Activated T-helper 17 cell treated with anti-CD3 and anti-CD28 coated beads, Interleukin-2, amount 50 U/mL, for 72 hours (primary cell): Measurements from ENCODE around the gene UBL7. TPM values are rescaled to one million over a fixed set of nuclear protein-coding genes. Genes with fewer than 3 reads are reported as not detected.

Experiments
- ATAC-seq: fragments of 150-1000 bp; cut with Tn5 transposase; replicated peaks from 2 replicates; pipeline ENCODE4 v1.10.0; 2021; ENCODE audit warnings: mild to moderate bottlenecking, moderate library complexity
- H3K27ac Mint-ChIP-seq: one replicate; pipeline ENCODE4 v1.8.0; 2022; ENCODE audit warnings: mixed read lengths
- H3K27me3 Mint-ChIP-seq: one replicate; pipeline ENCODE4 v1.8.0; 2022; ENCODE audit warnings: mixed read lengths
- H3K36me3 Mint-ChIP-seq: one replicate; pipeline ENCODE4 v1.8.0; 2022; ENCODE audit warnings: low read depth, mild to moderate bottlenecking, mixed read lengths
- H3K4me1 Mint-ChIP-seq: one replicate; pipeline ENCODE4 v1.8.0; 2022; ENCODE audit warnings: mixed read lengths
- H3K4me3 Mint-ChIP-seq: one replicate; pipeline ENCODE4 v1.8.0; 2022; ENCODE audit warnings: mild to moderate bottlenecking, mixed read lengths
- H3K9me3 Mint-ChIP-seq: one replicate; pipeline ENCODE4 v1.8.0; 2022; ENCODE audit warnings: mixed read lengths
- total RNA-seq, 2 donors: library from RNA; stranded (reverse); gene quantifications; one replicate each; pipeline ENCODE4 v1.2.3, GENCODE V29; 2022

Gene UBL7
- 10 to 100 TPM; 38.0 to 52.6 TPM for total RNA-seq

GRCh38 chr15:74460871-74461846 is at the start of gene UBL7:
Gene UBL7 (minus strand): TSS chr15:74461160. CDS start chr15:74458867, 2,293 bp downstream.
- Mint-ChIP-seq H3K36me3 (peaks cover 34% of the 10 kb centered on the region), H3K4me3 (peak within 1 kb of the TSS; percentile 88), H3K27me3 (no peaks in the 10 kb centered on the region), H3K9me3 (no peaks in the 10 kb centered on the region), H3K4me1 (peaks cover 37% of the 10 kb centered on the region), H3K27ac (peak within 1 kb of the TSS; percentile 97)
- peak; percentile 96 for ATAC-seq

DNA sequence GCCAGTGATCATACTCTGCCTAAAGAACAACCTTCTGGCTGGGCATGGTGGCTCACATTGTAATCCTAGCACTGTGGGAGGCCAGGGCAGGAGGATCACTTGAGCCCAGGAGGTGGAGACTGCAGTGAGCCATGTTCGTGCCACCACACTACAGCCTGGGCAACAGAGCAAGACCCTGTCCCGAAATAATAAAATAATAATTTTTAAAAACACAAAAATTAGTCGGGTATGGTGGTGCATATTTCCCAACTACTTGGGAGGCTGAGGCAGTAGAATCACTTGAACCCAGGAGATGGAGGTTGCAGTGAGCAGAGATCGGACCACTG is 45.5 kb upstream of the UBL7 start:
- Mint-ChIP-seq H3K27me3 (no peaks in the 10 kb centered on the region), H3K9me3 (no peaks in the 10 kb centered on the region), H3K4me3 (no peak overlapping the region), H3K27ac (peak overlapping the region; percentile 16), H3K4me1 (no peaks in the 10 kb centered on the region), H3K36me3 (peaks cover 21% of the 10 kb centered on the region)
- ATAC-seq, result no peak

DNA sequence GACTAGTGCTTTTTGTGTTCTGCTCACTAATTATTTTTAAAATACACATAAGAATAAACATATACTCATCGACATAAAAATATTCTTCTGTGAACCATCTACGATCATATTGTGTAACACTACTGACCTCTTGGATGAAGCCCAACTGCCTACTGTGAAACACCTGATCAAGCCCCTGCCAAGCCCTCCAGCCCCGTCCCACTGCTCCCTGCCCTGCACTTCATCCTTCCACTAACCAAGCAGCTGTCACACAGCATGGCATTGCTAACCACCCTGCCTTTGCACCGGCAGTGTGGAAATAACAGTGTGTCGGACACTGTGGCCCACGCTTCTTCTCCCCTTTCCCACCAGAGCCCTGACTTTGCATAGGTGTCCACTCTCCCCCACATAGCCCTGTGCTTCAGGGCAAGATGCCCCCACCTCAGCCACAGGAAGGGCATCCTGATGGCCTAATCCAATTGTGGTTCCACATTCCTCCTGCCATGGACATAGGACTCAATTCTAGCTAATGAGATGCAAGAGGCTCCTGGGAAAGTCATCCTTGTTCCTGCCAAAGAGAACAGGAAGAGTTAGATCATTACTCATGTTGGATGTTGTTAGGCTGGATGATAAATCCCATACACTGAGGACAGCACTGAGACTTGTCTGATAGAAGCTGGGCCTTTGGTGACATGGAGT is 45.0 kb upstream of the UBL7 start:
- no peaks in the 10 kb centered on the region for H3K4me1 Mint-ChIP-seq
- no peaks in the 10 kb centered on the region for H3K9me3 Mint-ChIP-seq
- H3K36me3 Mint-ChIP-seq, result peaks cover 21% of the 10 kb centered on the region
- H3K4me3 Mint-ChIP-seq, result no peak overlapping the region
- ATAC-seq, result no peak
- H3K27me3 Mint-ChIP-seq, result no peaks in the 10 kb centered on the region
- H3K27ac Mint-ChIP-seq, result peak overlapping the region; percentile 16

DNA sequence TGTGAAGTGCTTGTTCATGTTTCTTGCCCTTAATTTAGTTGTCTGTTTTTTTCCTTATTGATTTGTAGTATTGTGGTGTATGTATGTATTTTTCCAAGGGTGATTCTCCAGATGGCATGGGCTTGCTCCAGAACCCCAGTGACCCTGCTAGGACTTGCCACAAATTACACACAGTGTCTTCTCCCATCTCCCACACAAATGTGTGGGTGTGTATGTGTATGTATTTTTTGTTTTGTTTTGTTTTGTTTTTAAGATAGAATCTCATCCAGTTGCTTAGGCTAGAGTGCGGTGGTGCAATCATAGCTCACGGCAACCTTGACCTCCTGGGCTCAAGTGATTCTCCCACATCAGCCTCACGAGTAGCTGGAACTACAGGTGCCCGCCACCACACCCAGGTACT is 43.9 kb upstream of the UBL7 start:
- H3K4me1 Mint-ChIP-seq, result no peaks in the 10 kb centered on the region
- no peaks in the 10 kb centered on the region for H3K9me3 Mint-ChIP-seq
- H3K36me3 Mint-ChIP-seq, result peaks cover 21% of the 10 kb centered on the region
- H3K27ac Mint-ChIP-seq, result peak overlapping the region; percentile 61
- no peak for ATAC-seq
- H3K27me3 Mint-ChIP-seq, result no peaks in the 10 kb centered on the region
- no peak overlapping the region for H3K4me3 Mint-ChIP-seq

- H3K27me3 Mint-ChIP-seq, result no peaks in the 10 kb centered on the region
- no peaks in the 10 kb centered on the region for H3K9me3 Mint-ChIP-seq
- ATAC-seq, result no peak
- H3K27ac Mint-ChIP-seq, result no peak overlapping the region
- H3K36me3 Mint-ChIP-seq, result peaks cover 21% of the 10 kb centered on the region
- no peaks in the 10 kb centered on the region for H3K4me1 Mint-ChIP-seq
- H3K4me3 Mint-ChIP-seq, result no peak overlapping the region
Measured at GRCh38 chr15:74504418-74504817, 43.5 kb upstream of the UBL7 start.

GRCh38 chr15:74502301-74502700 is 41.3 kb upstream of the UBL7 start:
- no peak overlapping the region for H3K4me3 Mint-ChIP-seq
- H3K36me3 Mint-ChIP-seq, result peaks cover 21% of the 10 kb centered on the region
- no peaks in the 10 kb centered on the region for H3K9me3 Mint-ChIP-seq
- ATAC-seq, result no peak
- H3K4me1 Mint-ChIP-seq, result no peaks in the 10 kb centered on the region
- H3K27me3 Mint-ChIP-seq, result no peaks in the 10 kb centered on the region
- no peak overlapping the region for H3K27ac Mint-ChIP-seq

GRCh38 chr15:74500401-74500800 is 39.4 kb upstream of the UBL7 start:
- ATAC-seq, result no peak
- no peaks in the 10 kb centered on the region for H3K27me3 Mint-ChIP-seq
- H3K9me3 Mint-ChIP-seq, result no peaks in the 10 kb centered on the region
- no peak overlapping the region for H3K27ac Mint-ChIP-seq
- no peak overlapping the region for H3K4me3 Mint-ChIP-seq
- peaks cover 21% of the 10 kb centered on the region for H3K36me3 Mint-ChIP-seq
- no peaks in the 10 kb centered on the region for H3K4me1 Mint-ChIP-seq

DNA sequence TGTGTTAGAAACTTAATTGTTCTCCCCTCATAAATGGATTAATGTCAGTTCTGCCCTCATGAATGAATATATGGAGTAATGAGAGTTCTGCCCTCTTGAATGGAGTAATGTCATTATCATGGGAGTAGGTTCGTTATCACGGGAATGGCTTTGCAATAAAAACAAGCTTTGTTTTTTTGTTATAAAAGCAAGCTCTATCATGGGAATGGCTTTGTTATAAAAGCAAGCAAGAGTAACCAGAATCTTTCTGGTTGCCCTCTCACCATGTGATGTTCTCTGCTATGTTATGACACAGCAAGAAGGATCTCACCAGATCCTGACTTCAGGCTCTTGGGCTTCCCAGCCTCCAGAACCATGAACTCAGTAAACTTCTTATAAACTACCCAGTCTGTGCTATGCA is 38.4 kb upstream of the UBL7 start:
- Mint-ChIP-seq H3K36me3 (peaks cover 16% of the 10 kb centered on the region), H3K27me3 (no peaks in the 10 kb centered on the region), H3K4me1 (no peaks in the 10 kb centered on the region), H3K9me3 (no peaks in the 10 kb centered on the region), H3K4me3 (no peak overlapping the region), H3K27ac (no peak overlapping the region)
- no peak for ATAC-seq

DNA sequence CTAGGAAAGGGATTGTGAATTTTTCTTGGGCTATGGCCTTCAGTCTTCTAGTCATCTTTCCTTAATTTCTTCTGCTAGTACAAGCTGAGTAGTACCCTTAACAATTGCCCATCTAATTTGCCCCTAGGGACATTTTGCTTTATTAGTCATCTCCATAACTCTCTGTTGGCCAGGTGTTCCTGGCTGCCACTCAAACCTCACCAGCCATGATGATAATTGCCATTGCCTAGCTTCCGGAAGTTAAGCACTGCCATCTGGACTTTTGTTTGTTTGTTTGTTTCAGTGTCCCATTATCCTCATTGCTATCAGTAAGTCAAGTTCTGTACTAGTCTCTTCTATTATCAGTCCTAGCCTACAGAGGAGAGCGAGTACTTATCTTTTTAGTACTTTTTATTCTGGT is 36.6 kb upstream of the UBL7 start:
- peaks cover 3% of the 10 kb centered on the region for H3K36me3 Mint-ChIP-seq
- H3K4me1 Mint-ChIP-seq, result no peaks in the 10 kb centered on the region
- no peaks in the 10 kb centered on the region for H3K27me3 Mint-ChIP-seq
- H3K4me3 Mint-ChIP-seq, result no peak overlapping the region
- H3K27ac Mint-ChIP-seq, result no peak overlapping the region
- no peaks in the 10 kb centered on the region for H3K9me3 Mint-ChIP-seq
- ATAC-seq, result no peak

DNA sequence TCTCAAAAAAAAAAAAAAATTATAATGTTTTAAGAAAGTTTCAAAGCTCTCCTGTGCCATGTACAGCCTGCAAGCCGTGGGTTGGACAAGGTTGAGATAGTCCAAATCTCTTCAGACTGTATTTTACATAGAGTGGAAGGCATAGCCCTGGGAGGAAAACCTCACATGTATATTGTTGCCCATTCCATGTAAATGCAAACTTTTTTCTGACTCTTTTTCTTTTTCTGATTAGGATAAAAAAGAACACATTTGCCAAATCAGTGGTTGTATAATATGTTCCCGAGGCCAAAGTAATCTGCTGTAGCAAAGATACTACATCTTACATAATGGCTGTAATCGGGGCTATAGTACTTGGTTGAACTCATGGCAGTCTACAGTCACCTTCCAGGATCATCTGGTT is 35.7 kb upstream of the UBL7 start:
- H3K36me3 Mint-ChIP-seq, result no peaks in the 10 kb centered on the region
- no peaks in the 10 kb centered on the region for H3K4me1 Mint-ChIP-seq
- no peaks in the 10 kb centered on the region for H3K9me3 Mint-ChIP-seq
- H3K27me3 Mint-ChIP-seq, result no peaks in the 10 kb centered on the region
- no peak overlapping the region for H3K27ac Mint-ChIP-seq
- ATAC-seq, result no peak
- no peak overlapping the region for H3K4me3 Mint-ChIP-seq

DNA sequence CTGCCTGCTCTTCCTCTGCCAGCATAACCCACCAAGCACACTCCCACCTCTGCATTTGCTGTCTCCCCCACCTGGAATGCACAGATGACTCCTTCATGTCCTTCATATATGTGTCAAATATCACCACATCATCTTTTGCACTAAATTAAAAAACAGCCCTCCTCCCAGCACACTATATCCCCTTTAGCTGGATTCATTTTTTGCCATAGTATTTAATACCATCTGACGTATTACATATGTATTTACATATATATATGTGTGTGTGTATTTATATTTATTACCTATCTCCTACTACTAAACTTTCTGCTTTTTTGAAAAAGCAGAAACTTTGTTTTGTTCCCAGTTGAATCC is 29.4 kb upstream of the UBL7 start:
- Mint-ChIP-seq H3K4me1 (peaks cover 6% of the 10 kb centered on the region), H3K27me3 (no peaks in the 10 kb centered on the region), H3K4me3 (peak overlapping the region; percentile 8), H3K36me3 (no peaks in the 10 kb centered on the region), H3K27ac (peak overlapping the region; percentile 74), H3K9me3 (no peaks in the 10 kb centered on the region)
- ATAC-seq, result no peak

DNA sequence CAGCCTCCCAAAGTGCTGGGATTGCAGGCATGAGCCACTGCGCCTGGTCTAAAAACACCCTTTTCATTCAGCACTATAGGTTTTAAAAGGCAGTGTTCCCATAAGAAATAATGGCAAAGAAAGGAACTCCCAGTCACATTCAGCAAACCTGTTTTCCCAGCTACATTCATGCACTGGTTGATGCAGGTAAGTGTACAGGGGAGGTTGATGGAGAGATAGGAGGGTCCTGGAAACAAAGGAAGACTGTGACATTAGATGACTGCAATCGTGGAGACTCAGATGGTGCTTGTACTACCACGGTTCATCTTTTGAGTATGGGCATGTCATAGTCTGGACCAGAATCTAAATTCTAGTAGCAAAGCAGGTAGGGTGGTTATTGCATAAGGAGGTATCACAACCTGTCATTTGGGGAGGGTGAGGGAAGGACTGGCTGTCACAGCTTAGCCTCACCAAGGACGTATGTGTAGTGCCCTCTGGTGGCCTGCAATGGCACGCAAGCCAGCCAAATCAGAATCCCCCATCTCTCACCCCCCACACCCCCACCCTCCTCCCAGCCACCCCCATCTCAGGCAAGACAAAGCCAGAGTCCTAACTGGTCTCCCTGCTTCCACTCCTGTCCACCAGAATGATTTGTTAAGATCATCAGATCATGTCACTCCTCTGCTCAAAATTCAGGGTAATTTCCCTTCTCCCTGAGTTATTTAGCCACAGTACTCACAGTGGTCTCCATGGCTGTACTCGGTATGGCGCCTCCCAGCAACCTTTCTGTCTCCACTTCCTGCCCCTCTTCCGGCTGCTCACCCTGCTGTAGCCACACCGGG is 28.8 kb upstream of the UBL7 start:
- H3K27ac Mint-ChIP-seq, result peak overlapping the region; percentile 74
- peaks cover 6% of the 10 kb centered on the region for H3K4me1 Mint-ChIP-seq
- peak; percentile 90 for ATAC-seq
- peak overlapping the region; percentile 8 for H3K4me3 Mint-ChIP-seq
- H3K27me3 Mint-ChIP-seq, result no peaks in the 10 kb centered on the region
- no peaks in the 10 kb centered on the region for H3K36me3 Mint-ChIP-seq
- no peaks in the 10 kb centered on the region for H3K9me3 Mint-ChIP-seq

DNA sequence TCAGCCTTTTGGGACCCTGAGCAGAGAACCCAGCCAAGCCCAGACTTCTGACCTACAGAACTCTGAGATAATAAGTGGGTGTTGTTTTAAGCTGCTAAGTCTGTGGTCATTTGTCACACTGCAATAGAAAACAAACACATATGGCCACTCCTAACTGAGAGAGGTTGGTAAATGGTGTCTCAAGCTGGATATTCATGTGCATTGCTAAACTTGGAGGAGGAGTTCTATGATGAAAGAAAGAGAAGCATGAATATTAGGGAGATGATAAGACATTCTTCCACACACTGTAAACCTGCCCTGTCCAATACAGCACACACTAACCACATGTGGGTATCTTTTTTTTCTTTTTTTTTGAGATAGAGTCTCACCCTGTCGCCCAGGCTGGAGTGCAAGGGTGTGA is 27.8 kb upstream of the UBL7 start:
- no peak overlapping the region for H3K4me3 Mint-ChIP-seq

DNA sequence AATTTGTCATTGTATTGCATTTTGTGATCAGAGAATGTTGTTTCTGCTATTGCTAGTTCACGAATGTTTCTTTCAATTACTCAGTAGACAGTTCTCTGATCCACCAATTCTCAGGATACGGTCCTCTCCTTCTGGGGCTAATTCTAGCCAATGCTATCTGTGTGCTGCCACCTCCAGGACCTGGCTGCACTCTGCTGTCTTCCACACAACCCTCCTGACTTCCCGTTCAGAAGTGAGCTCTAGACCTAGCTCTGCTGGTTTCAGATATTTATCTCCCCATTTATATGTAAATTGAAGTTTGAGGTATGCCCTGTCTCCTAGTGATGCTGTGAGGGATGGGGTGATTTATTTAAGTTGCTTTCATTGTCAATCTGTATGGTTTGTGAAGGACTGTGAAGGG is 21.7 kb upstream of the UBL7 start:
- no peak for ATAC-seq
- Mint-ChIP-seq H3K4me1 (no peaks in the 10 kb centered on the region), H3K36me3 (peaks cover 20% of the 10 kb centered on the region), H3K27me3 (no peaks in the 10 kb centered on the region), H3K27ac (no peak overlapping the region), H3K4me3 (no peak overlapping the region), H3K9me3 (no peaks in the 10 kb centered on the region)

More for the DNA sequence above, 27.8 kb upstream of the UBL7 start:
- Mint-ChIP-seq H3K4me1 (peaks cover 6% of the 10 kb centered on the region), H3K27ac (no peak overlapping the region), H3K36me3 (no peaks in the 10 kb centered on the region), H3K27me3 (no peaks in the 10 kb centered on the region), H3K9me3 (no peaks in the 10 kb centered on the region)
- ATAC-seq, result no peak
